Inflammatory macrophage treated with lipopolysaccharide for 1 hour (primary cell): Measurements from ENCODE around the gene DCLRE1C.
"Not testable (repeated sequence)": the region's sequence is repeated elsewhere in the genome, so short reads cannot be mapped to it uniquely, and the experiment has no call there.

Experiments used
- DNase-seq, 2 donors: peaks; one replicate each; pipeline ENCODE4 v3.0.0-alpha.2; 2020 to 2022

DCLRE1C gene

GRCh38 chr10:14879124-14879927, 74.6 kb downstream of the DCLRE1C start:
- DNase-seq, result peak in 1 of 2 donors; percentile 39

GRCh38 chr10:14878266-14879123, 75.4 kb downstream of the DCLRE1C start, which contains the start of gene SUV39H2:
TSS of gene SUV39H2 (plus strand) at chr10:14878866. CDS start at chr10:14878889, 23 bp downstream.
- peak; percentile 94 to 95 for DNase-seq

GRCh38 chr10:14876764-14877163, 77.1 kb downstream of the DCLRE1C start:
- no peak for DNase-seq

- peak; percentile 21 to 35 for DNase-seq
Measured at GRCh38 chr10:14875941-14876340, 78.0 kb downstream of the DCLRE1C start.

- DNase-seq, result no peak
Measured at GRCh38 chr10:14873090-14873760, 80.7 kb downstream of the DCLRE1C start.

- not testable (repeated sequence) for DNase-seq
Measured at GRCh38 chr10:14864871-14865270, 89.0 kb downstream of the DCLRE1C start.

- not testable (repeated sequence) for DNase-seq
Measured at GRCh38 chr10:14864466-14864865, 89.4 kb downstream of the DCLRE1C start.

- no peak for DNase-seq
Measured at GRCh38 chr10:14860791-14861190, 93.1 kb downstream of the DCLRE1C start.

- DNase-seq, result peak; percentile 27 to 28
Measured at GRCh38 chr10:14859775-14860174, 94.1 kb downstream of the DCLRE1C start.

- no peak for DNase-seq
Measured at GRCh38 chr10:14859043-14859442, 94.9 kb downstream of the DCLRE1C start.

GRCh38 chr10:14858338-14858960, 95.4 kb downstream of the DCLRE1C start:
- peak; percentile 11 to 52 for DNase-seq

- DNase-seq, result no peak
Measured at GRCh38 chr10:14855453-14855852, 98.4 kb downstream of the DCLRE1C start.

- DNase-seq, result no peak
Measured at GRCh38 chr10:14852236-14852635, 101.7 kb downstream of the DCLRE1C start.
